PC-9 (cell line): ENCODE data around the gene CACNG5.

Source experiments
- EZH2 ChIP-seq: fragments of 200-600 bp; sonication (generic); IDR thresholded peaks from 2 replicates; pipeline ENCODE4 v1.8.0; 2017; ENCODE audit warnings: antibody characterized with exemption, low read depth
- TF ChIP-seq, protein P1 (sequence below): fragments of 200-600 bp; sonication (generic); conservative IDR thresholded peaks from 2 replicates; pipeline ENCODE4 v1.6.1; 2017; ENCODE audit warnings: mixed run types, antibody characterized with exemption, mild to moderate bottlenecking, moderate library complexity

DNA sequence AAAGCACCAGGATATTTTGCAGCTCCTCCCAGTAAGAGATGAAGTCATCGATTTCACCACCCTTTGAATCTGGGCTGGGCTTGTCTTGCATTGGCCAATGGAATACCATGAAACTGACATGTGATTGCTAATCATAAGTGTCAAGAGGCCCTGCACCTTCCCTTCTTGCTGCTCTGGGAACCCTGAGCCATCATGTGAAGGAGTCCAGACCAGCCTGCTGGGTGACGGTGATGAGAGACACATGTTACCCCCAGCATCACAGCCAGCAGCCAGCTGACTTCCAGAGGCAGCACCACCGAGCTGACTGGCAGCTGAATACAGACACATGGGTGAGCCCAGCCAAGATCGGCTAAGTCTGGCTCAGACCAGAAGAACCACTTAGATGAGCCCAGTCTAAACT lies 86.0 kb downstream of the CACNG5 start:
- TF ChIP-seq, protein P1, sequence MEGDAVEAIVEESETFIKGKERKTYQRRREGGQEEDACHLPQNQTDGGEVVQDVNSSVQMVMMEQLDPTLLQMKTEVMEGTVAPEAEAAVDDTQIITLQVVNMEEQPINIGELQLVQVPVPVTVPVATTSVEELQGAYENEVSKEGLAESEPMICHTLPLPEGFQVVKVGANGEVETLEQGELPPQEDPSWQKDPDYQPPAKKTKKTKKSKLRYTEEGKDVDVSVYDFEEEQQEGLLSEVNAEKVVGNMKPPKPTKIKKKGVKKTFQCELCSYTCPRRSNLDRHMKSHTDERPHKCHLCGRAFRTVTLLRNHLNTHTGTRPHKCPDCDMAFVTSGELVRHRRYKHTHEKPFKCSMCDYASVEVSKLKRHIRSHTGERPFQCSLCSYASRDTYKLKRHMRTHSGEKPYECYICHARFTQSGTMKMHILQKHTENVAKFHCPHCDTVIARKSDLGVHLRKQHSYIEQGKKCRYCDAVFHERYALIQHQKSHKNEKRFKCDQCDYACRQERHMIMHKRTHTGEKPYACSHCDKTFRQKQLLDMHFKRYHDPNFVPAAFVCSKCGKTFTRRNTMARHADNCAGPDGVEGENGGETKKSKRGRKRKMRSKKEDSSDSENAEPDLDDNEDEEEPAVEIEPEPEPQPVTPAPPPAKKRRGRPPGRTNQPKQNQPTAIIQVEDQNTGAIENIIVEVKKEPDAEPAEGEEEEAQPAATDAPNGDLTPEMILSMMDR = no peak
- TF ChIP-seq EZH2 = no peak
